Myocyte (in vitro differentiated cells): ENCODE data around the gene BCL2L1. TPM values are rescaled to one million over a fixed set of nuclear protein-coding genes. Genes with fewer than 3 reads are reported as not detected.

Experiments used
- DNase-seq: peaks from one replicate; pipeline ENCODE4 v3.0.0-alpha.2; 2012; ENCODE audit warnings: low read depth
- total RNA-seq: library from RNA; depleted of rRNA; stranded (reverse); fragments of >200 nt; gene quantifications from 2 replicates; pipeline ENCODE4 v1.2.3, GENCODE V29; 2014

The BCL2L1 gene
- total RNA-seq, 1 donor from 2014 or later: 172 TPM

DNA sequence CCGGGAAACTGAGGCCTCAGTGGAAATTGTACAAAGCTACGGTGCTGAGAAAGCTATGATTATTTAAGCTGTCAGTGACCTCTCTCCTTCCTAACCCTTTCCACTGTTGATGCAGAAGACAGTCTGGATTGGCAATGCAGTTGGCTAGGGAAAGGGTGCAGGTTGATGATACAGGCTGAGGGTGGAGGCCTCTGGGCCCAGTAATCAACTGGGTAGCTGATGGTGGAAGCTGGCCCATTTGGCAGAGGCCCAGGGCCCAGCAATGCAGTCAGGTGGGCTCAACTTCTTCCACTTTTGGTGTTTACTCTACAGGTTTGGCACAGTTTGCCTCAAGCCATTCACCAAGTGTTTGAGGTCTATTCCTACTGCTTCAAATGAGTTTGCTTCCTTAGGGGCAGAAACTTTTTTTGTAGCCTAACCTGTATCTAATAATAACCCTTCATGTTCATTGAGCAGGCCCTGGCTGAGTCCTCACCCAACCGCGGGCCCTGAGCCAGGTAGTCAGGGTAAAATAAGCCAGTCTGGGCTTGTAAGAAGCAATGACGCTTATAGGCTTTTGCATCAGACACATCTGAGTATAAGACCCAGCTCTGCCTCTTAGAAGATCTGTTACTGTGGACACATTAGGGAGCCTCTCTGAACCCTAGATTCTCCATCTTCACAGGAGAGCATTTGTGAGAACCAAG, 12.1 kb downstream of the BCL2L1 start:
- DNase-seq: peak; percentile 59

DNA sequence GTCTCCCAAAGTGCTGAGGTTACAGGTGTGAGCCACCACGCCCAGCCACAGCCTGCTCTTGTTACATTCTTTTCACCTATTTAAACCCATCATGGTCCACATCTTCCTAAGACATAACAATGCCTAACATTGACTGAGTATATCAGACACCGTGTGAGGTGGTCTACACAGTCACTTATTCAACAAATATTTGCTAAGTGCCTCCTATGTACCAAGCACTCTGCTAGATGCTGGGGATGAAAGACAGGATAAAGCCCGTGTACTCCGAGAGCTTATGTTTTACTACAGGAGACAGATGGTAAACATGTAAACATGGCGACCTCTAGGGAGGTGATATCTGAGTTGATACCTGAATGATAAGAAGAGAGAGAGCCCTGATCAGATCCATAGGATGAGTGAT, 12.7 kb downstream of the BCL2L1 start:
- DNase-seq: no peak

GRCh38 chr20:31708736-31709534, 13.7 kb downstream of the BCL2L1 start:
- DNase-seq: no peak

DNA sequence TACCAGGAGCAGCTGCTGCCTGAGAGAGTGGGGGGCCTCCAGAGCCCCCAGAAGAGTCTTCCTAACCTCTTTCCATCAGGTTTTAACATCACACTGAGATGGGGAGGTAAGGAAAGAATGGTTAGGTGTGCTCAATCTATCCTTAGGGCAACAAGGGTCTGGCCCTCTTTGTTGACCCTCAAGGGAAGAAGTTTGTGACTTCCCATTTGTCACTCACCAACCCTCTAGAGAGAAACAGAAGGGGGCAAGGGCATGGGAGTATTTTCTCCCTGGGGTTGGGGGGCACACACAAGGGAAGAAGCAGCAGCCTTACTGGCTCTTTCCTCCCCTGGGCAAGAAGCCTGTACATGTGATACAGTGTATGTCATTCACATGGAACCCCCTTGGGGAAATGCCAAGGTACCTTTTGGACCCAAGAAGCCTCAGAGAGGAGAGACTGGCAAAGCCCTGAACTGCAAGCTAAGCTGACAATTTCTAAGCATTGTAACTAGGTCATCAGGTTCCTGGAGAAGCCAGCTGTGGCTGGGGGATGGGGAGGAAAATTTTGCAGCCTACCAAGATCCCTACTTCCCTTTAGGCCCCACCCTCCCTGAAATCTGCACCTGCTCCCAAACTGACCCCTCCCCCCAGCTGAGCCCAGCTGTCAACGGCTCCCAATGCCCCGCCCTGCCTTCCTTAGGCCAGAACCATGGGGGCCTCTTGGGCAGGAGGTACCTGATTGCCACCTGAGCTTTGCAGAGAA, 14.5 kb downstream of the BCL2L1 start:
- DNase-seq: peak; percentile 90

DNA sequence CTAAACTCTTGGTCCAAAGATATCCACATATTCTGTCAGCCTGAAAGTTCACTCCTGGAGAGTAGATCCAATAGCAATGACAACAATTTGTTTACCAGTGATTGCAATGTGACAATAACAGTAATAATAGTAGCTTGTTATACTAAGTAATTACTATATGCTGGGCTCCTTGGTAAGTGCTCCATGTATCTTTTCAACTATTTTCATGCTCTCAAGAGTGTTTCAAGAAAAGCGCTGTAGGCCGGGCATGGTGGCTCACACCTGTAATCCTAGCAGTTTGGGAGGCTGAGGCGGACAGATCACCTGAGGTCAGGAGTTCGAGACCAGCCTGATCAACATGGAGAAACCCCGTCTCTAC, 15.4 kb downstream of the BCL2L1 start:
- no peak for DNase-seq

DNA sequence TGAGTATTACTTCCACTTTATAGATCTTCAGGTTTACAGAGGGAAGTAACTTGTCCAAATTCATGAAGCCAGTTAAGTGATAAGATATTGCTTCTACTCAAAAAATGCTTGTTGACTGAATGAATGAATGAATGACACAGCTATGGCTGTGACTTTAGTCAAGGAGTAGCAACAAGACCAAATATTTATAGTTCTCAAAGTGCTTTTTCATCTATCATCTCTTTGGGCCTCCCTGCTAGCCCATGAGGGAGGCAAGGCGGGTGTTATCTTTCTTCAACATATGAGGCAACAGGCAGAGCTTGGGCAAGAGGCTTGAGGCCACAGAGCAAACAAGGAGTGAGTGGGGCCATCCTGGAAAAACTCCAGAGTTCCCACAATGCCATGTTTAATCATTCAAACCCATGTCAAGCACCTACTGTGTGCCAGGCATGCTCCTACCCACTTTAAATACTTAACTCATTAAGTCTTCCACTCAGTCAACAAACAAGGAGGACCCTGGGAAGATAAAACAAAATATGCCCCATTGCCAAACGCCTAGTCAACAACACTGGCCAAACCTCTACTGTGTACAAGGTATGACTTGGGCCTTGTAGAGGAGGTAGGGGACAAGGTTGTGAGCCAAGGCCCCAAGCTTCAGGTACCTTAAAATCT, 15.9 kb downstream of the BCL2L1 start:
- DNase-seq: no peak

- no peak for DNase-seq
Measured at GRCh38 chr20:31705598-31706597, 16.8 kb downstream of the BCL2L1 start.

DNA sequence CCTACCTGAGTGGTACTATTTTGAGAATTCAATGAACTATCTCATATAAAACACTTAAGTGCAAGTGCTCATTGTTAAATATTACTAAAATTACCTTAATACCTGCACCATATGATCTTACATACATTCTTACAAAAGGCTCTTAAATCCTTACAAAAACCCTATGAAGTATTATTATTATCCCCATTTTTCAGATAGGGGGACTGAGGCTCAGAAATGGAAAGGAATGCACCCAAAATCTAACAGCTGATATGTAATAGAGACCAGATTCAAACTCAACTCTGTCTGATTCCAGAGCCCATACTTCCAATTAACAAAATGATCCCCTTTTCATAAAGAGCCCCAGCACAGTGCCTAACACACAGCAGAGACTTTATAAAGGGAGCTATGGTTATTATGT, 17.5 kb downstream of the BCL2L1 start:
- DNase-seq: no peak

DNA sequence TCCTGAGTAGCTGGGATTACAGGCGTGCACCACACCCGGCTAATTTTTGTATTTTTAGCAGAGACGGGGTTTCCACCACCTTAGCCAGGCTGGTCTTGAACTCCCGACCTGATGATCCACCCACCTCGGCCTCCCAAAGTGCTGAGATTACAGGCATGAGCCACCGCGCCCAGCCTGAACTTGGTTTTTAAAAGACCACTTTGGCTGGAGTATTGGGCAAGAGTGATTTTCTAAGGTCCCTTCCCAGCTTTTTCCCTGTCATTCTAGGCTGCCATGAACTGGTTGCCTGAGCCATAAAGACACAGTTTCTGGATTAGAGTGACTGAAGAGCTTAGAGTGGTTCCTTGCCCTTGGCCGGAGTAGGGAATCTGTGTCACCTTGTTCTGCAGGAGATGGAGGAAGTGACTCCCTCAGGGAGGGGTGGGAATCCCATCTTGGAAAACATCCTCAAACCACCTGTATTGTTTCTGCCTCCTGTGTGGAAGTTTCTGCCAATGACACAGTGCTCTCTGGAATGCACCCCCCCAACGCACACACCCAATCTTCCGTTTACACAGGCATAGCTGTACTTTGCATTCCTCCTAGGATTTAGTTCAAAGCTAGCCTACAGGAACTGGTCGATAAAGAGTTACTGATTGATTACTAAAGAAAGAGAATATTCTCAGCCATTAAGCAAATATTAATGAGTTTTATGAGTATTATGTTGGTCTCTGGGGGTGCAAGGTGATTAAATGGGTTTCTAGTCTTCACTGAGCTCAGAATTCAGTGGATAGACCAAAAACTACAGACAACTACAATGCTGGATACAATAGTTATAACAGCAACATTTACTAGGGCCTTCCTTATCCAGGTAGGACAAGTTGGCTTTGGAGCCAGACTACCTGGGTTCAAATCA, 18.2 kb downstream of the BCL2L1 start:
- no peak for DNase-seq

DNA sequence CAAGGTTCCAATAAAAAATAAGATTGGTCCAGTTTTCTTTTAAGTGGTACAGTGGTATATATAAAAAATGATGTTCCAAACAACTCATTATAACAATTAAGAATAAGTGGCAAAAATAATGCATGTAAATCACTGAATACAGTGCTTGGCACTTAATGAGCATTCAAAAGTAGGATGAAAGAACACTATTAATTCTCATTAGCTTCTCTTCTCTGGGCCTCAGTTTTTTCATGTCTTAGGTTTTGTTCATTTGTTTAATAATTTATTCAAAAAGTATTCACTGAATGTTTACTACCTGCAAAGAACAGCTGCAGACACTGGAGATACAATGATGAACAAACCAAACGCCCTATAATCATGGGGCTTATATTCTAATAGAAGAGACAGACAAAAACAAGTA, 21.1 kb downstream of the BCL2L1 start:
- DNase-seq: no peak

- DNase-seq: peak; percentile 53
Measured at GRCh38 chr20:31700747-31701146, 21.9 kb downstream of the BCL2L1 start.

DNA sequence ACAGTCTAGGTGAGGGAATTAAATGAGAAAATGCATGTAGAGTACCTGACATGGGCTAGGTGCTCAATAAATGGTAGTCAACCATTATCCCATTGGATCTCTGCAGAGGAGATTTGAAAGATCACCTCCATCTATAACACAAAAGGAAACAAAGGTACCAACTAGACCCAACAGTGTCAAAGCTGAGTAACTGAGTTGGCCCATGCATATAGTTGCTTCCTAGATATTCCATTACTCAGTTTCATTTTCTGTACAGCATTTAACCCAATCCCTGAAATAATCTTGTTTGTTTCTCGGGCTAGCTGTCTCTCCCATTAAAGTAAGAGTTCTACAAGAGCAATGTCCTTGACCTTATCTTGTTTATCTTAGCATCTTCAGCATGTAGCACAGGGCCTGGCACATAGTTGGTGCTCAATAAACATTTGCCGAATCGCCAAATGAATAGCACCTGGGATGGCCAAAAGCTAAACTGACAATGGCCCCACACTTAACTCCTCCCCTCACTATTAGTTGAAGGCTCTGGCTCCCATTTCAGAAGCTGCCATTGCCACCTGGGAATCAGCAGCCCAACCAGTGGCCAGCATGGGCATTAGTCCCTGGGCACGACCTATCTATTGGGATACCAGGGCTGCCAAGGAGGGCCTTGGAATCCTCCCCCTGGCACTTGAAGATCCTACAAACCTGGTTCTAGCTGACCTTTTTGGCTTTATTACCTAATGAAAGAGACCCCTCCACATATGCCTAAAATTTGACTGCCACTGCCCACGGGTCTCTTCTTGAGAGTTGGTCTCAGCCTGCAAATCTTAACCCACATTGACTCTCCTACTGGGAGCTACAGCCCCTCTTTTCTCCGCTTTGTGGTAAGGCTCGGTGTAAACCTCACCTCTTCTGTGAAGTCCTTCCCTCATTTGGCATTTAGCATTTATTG, 22.6 kb downstream of the BCL2L1 start:
- DNase-seq: no peak

GRCh38 chr20:31698803-31699718, 23.6 kb downstream of the BCL2L1 start:
- peak; percentile 99 for DNase-seq

- no peak for DNase-seq
Measured at GRCh38 chr20:31698243-31698802, 24.3 kb downstream of the BCL2L1 start.

- peak; percentile 75 for DNase-seq
Measured at GRCh38 chr20:31695849-31696804, 26.5 kb downstream of the BCL2L1 start.
